ENCODE measurements around the gene CDC42EP5. TPM values are rescaled to one million over a fixed set of nuclear protein-coding genes. Genes with fewer than 3 reads are reported as not detected.

CDC42EP5 gene
- total RNA-seq, 1 experiment from 2014 or later: 0.26 TPM

DNA sequence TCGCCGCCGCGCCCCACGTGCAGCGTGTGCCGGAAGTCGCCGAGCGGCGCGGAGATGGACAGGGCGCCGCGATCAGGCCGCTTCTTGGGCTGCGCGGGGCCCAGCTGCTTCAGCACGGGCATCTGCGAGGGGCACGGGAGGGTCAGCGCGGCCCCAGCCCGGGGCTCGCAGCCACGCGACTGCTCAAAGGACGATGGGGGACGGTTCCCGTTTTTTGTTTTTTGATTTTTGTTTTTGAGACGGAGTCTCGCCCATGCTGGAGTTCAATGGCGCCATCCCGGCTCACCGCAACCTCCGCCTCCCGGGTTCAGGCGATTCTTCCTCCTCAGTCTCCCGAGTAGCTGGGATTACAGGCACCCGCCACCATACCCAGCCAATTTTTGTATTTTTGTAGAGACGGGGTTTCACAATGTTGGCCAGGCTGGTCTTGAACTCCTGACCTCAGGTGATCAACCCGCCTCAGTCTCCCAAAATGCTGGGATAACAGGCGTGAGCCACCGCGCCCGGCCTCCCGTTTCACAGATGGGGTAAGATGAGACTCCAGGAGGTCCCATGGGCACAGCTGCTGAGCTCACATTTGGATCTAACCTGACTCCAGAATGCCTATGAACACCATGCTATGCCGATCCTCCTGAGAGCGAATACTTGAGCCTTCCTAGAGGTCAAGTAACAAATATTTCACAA lies 7.5 kb downstream of the CDC42EP5 start:
- in situ Hi-C loops (cut with HindIII; ENCODE audit: low pct_unique_long_range_greater_than_20kb, low sequenced_read_pairs): no loop called here
- no peak for DNase-seq (ENCODE audit: low read depth, low spot score)

DNA sequence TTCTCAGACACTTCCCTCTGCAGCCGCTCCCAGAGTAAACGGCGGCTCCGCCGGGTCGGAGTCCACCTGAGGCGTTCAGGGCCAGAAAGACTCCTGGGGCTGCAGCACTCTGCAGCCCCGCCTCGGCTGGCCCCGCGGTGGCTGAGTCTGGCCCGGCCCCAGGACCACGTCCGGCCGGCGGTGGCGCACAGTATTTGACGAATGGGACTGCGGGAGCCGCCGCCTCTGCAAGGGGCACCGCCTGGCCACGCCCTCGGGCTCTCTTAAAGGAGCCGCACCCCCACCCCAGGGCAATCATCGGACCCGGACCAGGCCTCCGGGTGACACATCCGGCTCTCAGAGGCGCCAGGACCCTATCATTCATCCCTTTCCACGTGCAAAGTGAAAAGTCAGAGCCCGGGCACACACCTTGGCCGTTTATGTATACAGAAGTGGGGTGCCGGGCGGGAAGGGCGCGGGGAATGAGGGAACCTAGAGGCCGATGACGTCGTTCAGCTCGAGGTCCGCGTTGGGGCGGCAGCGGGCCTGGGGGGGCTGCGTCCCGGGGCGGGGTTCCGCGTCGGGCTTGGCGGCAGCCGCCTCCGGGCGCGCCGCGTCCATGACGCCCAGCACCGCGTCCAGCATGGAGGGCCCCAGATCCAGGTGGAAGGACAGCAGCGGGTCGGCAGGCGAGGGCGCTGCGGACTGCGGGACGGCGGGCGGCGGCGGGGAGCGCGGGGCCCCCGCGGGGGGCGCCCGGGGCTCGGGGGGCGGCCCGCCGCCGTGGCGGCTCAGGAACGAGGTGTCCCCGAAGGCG lies 8.3 kb downstream of the CDC42EP5 start:
- peak; percentile 85 for DNase-seq (ENCODE audit: low read depth, low spot score)
- in situ Hi-C loops (cut with HindIII; ENCODE audit: low pct_unique_long_range_greater_than_20kb, low sequenced_read_pairs): no loop called here

DNA sequence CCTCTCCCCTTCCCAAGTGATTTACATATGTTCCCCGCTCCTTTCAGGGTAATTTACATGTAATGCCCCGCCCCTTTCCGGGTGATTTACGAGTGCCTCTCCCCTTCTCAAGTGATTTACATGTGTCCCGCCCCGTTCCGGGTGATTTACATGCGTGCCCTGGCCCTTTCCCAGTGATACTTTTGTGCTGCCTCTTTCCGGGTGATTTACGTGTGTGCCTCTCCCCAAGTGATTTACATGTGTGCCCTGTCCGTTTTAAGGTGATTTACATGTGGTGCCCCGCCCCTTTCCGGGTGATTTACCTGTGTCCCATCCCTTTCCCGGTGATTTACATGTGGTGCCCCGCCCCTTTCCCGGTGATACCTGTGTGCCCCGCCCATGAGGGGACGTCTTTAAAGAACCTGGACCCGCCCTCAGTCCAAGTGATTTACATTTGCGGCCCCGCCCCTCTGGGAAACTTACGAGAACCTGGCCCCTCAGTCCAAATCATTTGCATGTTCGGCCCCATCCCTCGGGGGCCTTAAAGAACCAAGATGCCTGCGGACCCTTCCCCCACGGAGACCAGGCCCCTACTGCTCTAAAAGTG lies 9.0 kb downstream of the CDC42EP5 start:
- in situ Hi-C loops (cut with HindIII; ENCODE audit: low pct_unique_long_range_greater_than_20kb, low sequenced_read_pairs): no loop called here
- peak; percentile 92 for DNase-seq (ENCODE audit: low read depth, low spot score)

DNA sequence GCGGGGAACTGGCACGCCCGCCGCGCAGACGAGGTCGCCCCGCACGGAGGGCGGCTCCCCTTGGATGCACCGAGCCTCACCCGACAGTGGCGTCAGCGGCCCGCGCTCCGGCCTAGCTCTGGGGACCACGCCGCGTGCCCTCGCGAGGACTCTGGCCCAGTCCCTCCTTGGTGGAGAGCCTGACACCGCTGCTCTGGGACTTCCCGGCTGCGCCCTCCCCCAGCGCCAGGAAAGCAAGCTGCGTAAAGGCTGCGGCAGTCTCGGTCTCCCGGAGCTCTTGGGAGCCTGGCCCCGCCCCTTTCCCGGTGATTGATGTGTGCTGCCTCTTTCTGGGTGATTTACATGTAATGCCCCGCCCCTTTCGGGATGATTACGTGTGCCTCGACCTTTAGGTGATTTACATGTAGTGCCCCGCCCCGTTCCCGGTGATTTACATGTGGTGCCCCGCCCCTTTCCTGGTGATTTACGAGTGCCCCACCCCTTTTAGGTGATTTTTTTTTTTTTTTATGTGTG lies 9.5 kb downstream of the CDC42EP5 start, which contains the start of gene LENG9:
TSS of gene LENG9 (minus strand) at position 248 of the 513 bp plus-strand sequence. CDS start 252 bp downstream, outside the sequence.
- DNase-seq (ENCODE audit: low read depth, low spot score): peak; percentile 97
- in situ Hi-C loops (cut with HindIII; ENCODE audit: low pct_unique_long_range_greater_than_20kb, low sequenced_read_pairs): no loop called here

DNA sequence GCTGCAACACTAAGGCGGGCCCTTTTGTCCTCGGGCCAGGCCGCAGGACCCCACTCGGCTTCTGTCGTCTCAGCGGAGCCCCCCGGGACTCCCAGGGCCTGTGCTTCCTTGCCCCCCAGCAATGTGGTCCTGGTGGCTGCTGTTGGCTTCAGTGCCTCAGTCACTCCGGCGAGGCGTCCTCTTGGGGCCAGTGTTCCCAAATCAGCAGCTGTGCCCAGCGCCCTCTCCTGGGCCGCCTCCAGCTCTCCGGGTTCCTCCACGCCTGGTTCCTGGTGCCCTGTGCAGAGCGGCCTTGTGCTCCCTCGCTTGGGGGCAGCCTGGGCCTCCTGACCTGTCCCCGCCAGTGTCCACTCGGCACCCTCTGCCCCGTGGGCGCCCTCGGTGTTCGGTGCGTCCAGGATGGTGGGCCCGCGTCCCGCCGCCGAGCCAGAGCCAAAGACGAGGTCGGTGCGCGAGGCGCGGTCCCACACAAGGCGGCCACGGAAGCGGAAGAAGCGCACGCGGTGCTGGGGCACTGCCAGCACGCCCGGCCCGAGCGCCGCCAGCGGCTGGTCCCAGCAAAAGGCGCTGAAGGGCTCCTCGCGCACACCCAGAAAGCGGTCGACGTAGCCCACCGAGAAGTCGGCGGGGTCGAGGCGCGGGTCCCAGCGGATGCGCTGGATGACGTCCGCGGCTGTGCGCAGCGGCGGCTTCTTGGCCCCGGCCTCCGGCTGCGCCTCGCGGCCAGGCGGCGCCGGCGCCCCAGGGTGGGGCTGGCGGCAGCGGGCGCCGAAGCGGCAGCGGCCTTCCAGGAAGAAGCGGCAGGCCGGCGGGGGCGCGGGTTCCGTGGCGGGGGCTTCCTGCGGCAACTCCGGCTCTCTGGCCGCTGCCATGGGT lies 10.2 kb downstream of the CDC42EP5 start:
- DNase-seq (ENCODE audit: low read depth, low spot score): peak; percentile 50
- in situ Hi-C loops (cut with HindIII; ENCODE audit: low pct_unique_long_range_greater_than_20kb, low sequenced_read_pairs): no loop called here

DNA sequence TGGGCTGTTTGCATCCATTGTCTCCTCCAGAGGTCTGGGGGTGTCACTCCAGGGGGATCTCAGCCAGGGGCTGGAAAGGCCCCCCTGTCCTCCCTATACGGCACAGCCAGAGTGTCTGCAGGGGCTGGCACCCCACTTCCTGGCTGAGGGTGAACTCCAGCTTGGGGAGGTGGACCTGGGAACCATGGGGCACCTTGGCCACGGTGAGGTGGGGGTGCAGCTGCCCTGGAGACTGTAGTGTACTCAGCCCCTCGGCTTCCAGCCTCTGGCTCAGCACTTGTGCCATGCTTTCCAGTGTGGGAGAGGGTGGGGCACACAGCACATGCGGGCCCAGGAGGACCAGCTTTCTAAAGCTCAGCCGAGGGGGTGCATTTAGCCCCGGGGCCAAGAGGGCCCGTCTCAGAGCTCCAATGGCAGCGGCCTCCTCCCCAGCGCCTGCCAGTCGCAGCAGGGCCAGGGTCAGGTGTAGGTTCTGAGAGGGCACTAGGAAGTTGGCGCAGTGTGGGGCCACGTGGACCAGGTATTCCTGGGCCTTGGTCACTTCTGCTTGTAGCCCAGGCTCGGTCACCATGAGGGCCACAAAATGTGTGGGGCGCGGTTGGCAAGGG lies 10.9 kb downstream of the CDC42EP5 start:
- in situ Hi-C loops (cut with HindIII; ENCODE audit: low pct_unique_long_range_greater_than_20kb, low sequenced_read_pairs): no loop called here
- no peak for DNase-seq (ENCODE audit: low read depth, low spot score)

DNA sequence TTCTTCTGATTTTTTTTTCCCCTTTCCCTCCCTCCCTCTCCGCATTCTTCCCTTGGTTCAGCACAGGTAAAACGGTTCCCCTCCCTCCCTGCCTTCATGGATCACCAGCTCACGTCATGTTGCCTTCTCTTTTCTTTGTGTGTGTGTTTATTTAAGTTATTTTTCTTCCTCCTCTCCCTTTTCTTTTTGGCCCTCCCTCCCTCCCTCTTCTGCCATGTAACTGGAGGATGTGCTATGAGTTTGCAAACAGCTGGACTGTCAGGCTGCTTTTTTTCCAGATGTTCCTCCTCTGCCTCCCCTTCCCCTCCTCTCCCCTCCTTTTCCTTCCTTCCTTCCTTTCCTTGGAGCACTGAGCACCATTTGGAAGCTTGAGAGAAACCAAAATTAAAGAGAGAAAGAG lies 11.5 kb downstream of the CDC42EP5 start:
- no peak for DNase-seq (ENCODE audit: low read depth, low spot score)
- in situ Hi-C loops (cut with HindIII; ENCODE audit: low pct_unique_long_range_greater_than_20kb, low sequenced_read_pairs): no loop called here

DNA sequence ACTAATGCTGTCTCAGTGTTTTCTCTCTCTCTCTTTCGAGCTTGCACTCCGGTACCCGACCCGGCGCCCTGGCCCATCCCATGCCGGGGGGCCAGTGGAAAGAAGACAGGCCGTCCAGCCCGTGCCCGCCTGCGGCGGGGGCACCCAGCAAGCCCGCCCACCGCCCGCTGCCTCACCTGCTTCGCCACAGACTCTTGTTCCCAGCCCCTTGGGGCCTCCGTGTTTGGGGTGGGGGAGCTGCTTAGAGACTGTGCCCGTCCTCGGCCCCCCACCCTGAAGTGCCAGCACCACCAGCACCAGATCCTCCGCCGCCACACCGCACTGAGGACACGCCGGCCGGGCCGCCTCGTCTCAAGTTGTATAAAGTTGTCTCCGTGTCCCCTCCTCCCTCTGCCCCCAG lies 11.9 kb downstream of the CDC42EP5 start:
- in situ Hi-C loops (cut with HindIII; ENCODE audit: low pct_unique_long_range_greater_than_20kb, low sequenced_read_pairs): no loop called here
- DNase-seq (ENCODE audit: low read depth, low spot score): no peak

DNA sequence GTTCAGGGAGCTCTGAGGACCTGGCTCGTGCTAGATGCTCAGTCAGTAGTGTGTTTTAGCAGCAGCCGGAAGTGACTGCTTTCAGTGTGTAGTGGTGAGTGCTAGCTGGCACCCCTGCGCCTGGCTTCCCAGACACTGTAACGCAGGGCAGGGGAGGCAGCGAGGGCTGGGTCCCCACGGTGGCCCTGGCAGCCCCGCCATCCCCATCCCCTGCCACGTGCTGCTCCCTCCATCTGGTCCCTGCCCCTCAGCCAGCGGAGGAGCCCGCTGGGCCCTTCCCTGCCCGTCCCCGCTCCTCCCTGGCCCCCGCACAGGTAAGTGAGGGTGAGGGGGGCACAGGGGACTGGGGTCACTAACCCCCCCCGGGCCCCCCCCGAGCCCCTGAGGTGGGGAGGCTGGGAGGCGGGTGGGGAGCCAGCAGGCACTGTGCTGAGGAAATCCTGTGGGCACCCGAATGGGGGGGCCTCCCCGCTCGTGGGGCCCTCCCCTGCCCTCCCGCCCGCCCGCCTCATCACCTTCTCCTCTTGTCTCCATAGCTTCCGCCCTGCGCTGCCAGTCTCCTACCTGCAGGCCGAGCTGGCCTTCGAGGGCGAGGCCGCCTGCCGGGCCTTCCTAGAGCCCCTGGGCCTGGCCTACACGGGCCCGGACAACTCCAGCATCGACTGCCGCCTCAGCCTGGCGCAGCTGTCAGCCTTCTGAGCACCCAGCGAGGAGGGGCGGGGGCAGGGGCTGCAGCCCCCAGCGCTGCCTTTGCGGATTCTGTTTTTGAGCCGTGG lies 12.7 kb downstream of the CDC42EP5 start:
- DNase-seq (ENCODE audit: low read depth, low spot score): no peak
- in situ Hi-C loops (cut with HindIII; ENCODE audit: low pct_unique_long_range_greater_than_20kb, low sequenced_read_pairs): no loop called here

DNA sequence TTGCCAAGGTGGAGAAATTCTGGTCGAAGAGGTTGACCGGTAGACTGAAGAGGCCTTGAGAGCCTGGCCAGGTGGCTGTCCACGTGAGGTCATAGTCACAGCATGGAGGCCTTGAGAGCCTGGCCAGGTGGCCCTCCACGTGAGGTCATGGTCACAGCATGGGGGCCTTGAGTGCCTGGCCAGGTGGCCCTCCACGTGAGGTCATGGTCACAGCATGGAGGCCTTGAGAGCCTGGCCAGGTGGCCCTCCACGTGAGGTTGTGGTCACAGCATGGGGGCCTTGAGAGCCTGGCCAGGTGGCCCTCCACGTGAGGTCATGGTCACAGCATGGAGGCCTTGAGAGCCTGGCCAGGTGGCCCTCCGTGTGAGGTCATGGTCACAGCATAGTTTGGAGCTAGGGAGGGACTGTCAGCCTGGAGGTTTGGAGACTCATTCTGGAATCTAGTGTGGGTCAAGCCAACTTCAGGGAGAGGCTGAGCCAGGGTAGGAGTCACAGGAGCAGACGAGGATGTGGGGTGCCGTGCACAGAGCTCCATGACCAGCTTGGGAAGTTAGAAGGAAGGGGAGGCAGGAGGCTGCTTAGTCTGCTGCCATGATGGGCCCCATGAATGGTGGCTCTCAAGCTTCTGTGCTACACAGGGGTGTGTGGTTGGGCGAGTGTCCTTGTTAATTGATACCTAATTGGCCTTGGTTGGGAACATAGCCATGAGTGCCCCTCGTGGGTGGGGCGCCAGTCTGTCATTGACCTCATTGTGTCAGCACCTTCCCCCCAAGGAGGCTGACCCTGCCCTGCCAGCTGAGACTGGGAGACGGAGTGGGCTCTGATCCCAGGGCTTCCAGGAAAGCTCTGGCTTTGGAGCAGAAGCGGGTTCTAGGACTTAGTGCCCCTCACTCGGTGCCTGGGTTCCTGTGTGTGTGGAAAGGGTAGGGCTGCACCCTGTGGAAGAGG lies 13.5 kb downstream of the CDC42EP5 start:
- in situ Hi-C loops (cut with HindIII; ENCODE audit: low pct_unique_long_range_greater_than_20kb, low sequenced_read_pairs): no loop called here
- DNase-seq (ENCODE audit: low read depth, low spot score): no peak

DNA sequence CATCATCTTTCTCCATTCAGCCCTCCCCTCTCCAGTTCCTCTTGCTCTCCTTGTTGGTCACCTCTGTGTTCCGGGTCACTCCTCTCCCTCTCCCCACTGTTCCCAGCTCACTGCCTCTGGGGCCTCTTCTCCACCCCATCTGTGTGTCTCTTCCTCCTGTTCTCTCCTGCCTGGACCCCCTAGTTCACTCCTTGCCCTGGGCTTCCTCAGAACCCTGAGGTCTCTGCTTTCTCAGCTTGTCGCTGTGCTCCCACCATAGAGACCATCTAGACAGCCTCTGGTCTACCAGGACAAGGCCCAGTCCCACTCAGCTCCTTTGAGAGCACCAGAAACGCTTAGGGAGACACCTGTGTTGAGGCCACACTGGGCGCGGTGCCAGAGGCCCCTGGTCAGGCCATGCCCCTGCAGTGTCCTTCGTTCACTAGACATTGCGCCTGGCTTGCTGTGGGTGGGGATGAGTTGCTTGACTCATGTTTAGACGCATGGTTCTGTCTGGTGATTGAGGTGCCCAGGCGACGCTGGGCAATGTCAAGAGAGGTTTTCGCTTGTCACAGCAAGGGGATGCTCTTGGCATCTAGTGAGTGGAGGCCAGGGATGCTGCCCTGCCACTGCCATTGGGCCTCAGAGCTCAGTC lies 14.3 kb downstream of the CDC42EP5 start:
- in situ Hi-C loops (cut with HindIII; ENCODE audit: low pct_unique_long_range_greater_than_20kb, low sequenced_read_pairs): no loop called here
- DNase-seq (ENCODE audit: low read depth, low spot score): no peak

DNA sequence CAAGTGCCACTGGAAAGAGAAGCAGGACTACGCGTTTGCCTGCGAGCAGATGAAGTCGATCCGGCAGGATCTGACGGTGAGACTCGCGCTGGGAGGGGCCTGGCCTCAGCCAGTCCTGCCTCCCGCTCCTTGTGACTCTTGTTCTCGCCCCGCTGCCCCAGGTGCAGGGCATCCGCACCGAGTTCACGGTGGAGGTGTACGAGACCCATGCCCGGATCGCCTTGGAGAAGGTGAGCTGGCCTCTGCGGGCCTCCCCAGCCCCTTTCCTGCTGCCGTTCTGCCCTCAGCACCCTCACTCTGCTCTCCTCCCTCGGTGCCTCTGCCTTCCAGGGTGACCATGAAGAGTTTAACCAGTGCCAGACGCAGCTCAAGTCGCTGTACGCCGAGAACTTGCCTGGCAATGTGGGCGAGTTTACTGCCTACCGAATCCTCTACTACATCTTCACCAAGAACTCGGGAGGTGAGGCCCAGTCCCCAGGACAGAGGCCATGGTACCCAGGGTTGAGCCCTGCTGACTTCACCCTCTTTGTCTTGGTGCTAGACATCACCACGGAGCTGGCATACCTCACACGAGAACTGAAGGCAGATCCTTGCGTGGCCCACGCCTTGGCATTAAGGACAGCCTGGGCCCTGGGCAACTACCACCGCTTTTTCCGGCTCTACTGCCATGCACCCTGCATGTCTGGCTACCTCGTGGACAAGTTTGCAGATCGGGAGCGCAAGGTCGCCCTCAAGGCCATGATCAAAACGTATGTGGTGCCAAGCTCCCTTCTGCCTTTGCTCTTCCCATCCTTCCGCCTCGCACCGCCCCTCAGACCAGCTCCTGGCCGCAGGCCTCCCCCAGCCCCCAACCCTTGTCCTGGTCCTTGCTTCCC lies 15.1 kb downstream of the CDC42EP5 start:
- in situ Hi-C loops (cut with HindIII; ENCODE audit: low pct_unique_long_range_greater_than_20kb, low sequenced_read_pairs): no loop called here
- DNase-seq (ENCODE audit: low read depth, low spot score): no peak

DNA sequence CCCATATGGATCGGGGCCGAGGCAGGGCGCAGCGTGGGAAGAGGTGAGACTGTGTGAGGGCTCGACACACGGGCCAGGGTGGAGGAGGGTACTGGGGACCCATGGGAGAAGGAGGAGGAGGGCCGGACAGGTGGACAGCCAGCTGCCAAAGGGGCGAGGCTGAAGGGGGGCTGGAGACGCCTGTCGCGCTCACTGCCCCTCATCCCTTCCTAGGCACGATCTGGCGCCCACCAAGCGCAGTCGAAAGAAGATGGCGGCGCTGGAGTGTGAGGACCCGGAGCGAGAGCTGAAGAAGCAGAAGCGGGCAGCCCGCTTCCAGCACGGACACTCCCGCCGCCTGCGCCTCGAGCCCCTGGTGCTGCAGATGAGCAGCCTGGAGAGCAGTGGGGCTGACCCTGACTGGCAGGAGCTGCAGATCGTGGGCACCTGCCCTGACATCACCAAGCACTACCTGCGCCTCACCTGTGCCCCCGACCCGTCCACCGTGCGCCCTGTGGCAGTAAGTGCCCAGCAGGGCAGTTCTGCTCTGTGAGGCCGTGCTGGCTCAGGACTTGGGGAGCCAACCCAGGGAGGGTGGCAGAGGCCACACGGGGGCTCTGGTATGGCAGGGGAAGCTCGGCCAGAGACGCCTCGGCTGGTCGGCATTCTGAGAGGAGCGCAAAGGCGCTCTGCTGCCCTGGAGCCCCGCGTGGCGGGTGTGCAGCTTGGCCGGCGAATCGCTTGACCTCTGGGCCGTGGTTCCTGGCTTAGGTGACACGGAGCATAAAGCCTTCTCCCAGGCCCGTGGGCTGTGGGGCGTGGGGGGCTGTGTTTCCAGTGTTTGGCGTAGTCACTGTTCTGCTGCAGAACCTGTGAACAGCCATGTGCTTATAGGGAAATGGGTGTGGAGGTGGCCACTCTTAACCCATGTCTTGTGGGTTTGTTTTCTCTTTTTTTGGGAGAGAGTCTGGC lies 16.4 kb downstream of the CDC42EP5 start:
- in situ Hi-C loops (cut with HindIII; ENCODE audit: low pct_unique_long_range_greater_than_20kb, low sequenced_read_pairs): no loop called here
- no peak for DNase-seq (ENCODE audit: low read depth, low spot score)

All from SK-MEL-5 (cell line).